Measurements from ENCODE around the gene LIPE. TPM values are rescaled to one million over a fixed set of nuclear protein-coding genes. Genes with fewer than 3 reads are reported as not detected.

Gene LIPE
- total RNA-seq, 4 donors from 2014 or later = 9.5 to 26.0 TPM; not detected in 2

DNA sequence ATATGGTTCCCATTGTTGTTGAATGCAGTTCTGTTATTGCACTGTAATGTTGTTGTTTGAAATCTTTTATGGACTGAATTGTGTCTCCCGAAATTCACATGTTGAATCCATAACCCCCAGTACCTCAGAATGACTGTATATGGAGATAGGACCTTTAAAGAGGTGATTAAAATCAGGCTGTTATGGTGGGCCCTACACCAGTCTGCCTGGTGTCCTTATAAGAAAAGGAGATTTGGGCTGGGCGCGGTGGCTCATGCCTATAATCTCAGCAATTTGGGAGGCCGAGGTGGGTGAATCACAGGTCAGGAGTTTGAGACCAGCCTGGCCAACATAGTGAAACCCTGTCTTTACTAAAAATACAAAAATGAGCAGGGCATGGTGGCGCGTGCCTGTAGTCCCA, 8.1 kb upstream of the LIPE start:
- DNase-seq = no peak
- Histone ChIP-seq H3K4me3 (no peak overlapping the region), H3K4me1 (no peaks in the 10 kb centered on the region), H3K9me3 (no peaks in the 10 kb centered on the region), H3K27ac (no peak overlapping the region), H3K27me3 (no peaks in the 10 kb centered on the region), H3K36me3 (no peaks in the 10 kb centered on the region)
- no peak for TF ChIP-seq POLR2A (IDR thresholded peaks at IDR 0.05)
- TF ChIP-seq, protein P1, sequence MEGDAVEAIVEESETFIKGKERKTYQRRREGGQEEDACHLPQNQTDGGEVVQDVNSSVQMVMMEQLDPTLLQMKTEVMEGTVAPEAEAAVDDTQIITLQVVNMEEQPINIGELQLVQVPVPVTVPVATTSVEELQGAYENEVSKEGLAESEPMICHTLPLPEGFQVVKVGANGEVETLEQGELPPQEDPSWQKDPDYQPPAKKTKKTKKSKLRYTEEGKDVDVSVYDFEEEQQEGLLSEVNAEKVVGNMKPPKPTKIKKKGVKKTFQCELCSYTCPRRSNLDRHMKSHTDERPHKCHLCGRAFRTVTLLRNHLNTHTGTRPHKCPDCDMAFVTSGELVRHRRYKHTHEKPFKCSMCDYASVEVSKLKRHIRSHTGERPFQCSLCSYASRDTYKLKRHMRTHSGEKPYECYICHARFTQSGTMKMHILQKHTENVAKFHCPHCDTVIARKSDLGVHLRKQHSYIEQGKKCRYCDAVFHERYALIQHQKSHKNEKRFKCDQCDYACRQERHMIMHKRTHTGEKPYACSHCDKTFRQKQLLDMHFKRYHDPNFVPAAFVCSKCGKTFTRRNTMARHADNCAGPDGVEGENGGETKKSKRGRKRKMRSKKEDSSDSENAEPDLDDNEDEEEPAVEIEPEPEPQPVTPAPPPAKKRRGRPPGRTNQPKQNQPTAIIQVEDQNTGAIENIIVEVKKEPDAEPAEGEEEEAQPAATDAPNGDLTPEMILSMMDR (IDR thresholded peaks at IDR 0.05) = no peak
- intact Hi-C loops (cut with DNase I; ENCODE audit: low total_unique reads) = no loop called here

DNA sequence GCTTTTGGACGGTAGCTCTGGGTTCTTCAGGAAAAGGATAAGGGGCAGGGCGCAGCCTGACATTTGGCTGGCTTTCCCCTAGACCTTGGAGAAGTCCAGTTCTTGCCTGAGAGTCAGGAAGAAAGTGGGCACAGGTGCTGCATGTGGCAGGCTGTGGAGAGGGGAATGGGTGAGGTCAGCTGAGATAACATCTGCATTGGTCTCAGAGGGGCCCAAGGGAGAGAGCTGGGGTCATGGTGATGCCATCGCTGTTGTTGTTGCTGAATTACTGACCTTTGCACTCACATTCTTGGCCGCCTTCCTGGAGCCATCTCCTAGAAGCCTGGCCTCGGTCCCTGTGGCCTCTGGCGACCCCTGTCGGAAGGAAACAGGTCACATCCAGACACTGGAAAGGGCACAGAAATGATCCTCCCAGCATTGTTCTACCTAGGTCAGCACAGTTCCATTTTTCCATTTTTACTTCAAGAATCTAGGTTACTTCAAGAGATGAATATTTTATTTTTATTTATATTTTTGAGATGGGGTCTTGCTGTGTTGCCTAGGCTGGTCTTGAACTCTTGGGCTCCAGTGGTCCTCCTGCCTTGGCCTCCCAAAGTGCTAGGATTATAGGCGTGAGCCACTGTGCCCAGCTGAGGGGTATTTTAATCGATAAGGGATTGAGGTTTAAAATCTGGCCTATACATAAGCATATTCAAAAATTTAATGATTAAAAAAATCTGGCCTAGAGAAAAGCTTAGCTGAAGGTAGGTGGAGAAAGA, 6.5 kb upstream of the LIPE start:
- H3K27me3 ChIP-seq = no peaks in the 10 kb centered on the region
- H3K27ac ChIP-seq = peak overlapping the region; percentile 15 to 61
- intact Hi-C loops (cut with DNase I; ENCODE audit: low total_unique reads) = no loop called here
- no peak overlapping the region for H3K4me3 ChIP-seq
- H3K9me3 ChIP-seq = no peaks in the 10 kb centered on the region
- DNase-seq = peak; percentile 46 to 82
- TF ChIP-seq, protein P1 (IDR thresholded peaks at IDR 0.05) = peak; percentile 15 to 51 (median 40)
- TF ChIP-seq POLR2A (IDR thresholded peaks at IDR 0.05) = no peak
- no peaks in the 10 kb centered on the region for H3K4me1 ChIP-seq
- H3K36me3 ChIP-seq = no peaks in the 10 kb centered on the region

DNA sequence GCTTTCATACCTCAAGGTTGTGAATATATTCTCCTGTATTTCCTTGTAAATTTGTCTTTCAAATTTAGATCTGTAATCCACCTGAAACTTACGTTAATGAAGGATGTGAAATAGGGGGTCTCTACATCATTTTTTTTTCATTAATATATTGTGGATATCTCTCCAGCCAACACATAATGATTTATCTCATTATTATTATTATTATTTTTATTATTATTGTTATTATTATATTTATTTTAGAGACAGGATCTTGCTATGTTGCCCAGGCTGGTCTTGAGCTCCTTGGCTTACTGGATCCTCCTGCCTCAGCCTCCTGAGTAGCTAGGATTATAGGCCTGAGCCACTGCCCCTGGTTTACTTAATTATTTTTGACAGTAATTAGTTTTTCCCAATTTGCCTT, 4.3 kb upstream of the LIPE start:
- TF ChIP-seq, protein P1 (IDR thresholded peaks at IDR 0.05) = no peak
- TF ChIP-seq POLR2A (IDR thresholded peaks at IDR 0.05) = no peak
- no peak for DNase-seq
- no peaks in the 10 kb centered on the region for H3K9me3 ChIP-seq
- H3K36me3 ChIP-seq = no peaks in the 10 kb centered on the region
- intact Hi-C loops (cut with DNase I; ENCODE audit: low total_unique reads) = no loop called here
- H3K27ac ChIP-seq = no peak overlapping the region
- no peak overlapping the region for H3K4me3 ChIP-seq
- H3K27me3 ChIP-seq = no peaks in the 10 kb centered on the region
- no peaks in the 10 kb centered on the region for H3K4me1 ChIP-seq

DNA sequence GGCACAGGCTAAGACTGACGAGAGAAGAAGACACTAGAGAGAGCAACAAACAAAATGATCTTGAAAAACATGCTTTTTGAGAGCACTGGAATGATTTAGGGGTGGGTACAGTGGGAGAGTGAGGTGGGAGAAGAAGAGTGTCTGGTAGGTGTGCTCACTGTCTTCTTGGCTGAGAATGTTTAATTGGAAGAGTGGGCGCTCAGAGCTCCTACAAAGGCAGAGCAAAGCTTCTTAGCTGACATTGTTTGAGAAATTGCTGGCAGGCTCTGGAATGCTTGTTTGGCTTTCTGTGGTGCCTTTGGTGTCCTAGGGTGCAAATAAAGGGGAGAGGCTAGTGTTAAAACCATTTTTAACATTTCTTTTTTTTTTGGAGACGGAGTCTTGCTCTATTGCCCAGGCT, 1.5 kb upstream of the LIPE start:
- no peak overlapping the region for H3K4me3 ChIP-seq
- H3K27ac ChIP-seq = no peak overlapping the region
- H3K36me3 ChIP-seq = no peaks in the 10 kb centered on the region
- TF ChIP-seq POLR2A (IDR thresholded peaks at IDR 0.05) = no peak
- TF ChIP-seq, protein P1 (IDR thresholded peaks at IDR 0.05) = no peak
- no peaks in the 10 kb centered on the region for H3K9me3 ChIP-seq
- peaks cover 0 to 6% of the 10 kb centered on the region in 2 donors for H3K4me1 ChIP-seq
- no peaks in the 10 kb centered on the region for H3K27me3 ChIP-seq
- intact Hi-C loops (cut with DNase I; ENCODE audit: low total_unique reads) = no loop called here
- no peak for DNase-seq

DNA sequence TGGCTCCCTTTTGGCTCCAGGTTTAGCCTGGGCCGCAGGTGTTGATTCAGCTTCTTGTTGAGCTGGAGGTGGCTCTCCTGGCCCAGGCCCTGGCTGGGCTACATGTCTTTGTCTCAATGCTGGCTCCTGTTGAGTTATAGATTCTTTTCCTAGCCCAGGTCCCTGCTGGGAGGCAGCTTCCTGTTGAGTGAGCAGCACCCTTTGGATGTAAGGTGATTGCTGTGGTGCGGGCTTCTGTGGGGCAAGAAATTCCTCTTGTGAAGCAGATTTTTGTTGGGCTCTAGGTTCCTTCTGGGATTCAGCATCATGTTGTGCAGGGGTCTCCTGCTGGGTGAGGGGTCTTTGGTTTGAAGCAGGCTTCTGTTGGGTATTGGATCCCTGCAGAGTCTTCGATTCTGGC, 545 bp downstream of the LIPE start:
- H3K4me3 ChIP-seq = no peak overlapping the region
- no peaks in the 10 kb centered on the region for H3K9me3 ChIP-seq
- no peak overlapping the region for H3K27ac ChIP-seq
- H3K36me3 ChIP-seq = no peaks in the 10 kb centered on the region
- TF ChIP-seq, protein P1 (IDR thresholded peaks at IDR 0.05) = no peak
- no peaks in the 10 kb centered on the region for H3K27me3 ChIP-seq
- intact Hi-C loops (cut with DNase I; ENCODE audit: low total_unique reads) = no loop called here
- DNase-seq = no peak
- peaks cover 0 to 6% of the 10 kb centered on the region in 2 donors for H3K4me1 ChIP-seq

All from uterus (tissue), 4 donors.